ENCODE results near the gene CTNNA3.

CTNNA3 gene

GRCh38 chr10:66151346-66151745 is 1544.6 kb downstream of the CTNNA3 start:
- in situ Hi-C loops (cut with HindIII; ENCODE audit: low sequenced_read_pairs): no loop called here
- H3K4me3 ChIP-seq (ENCODE audit: low read depth, low read length): no peak overlapping the region
- peak; percentile 8 for DNase-seq (ENCODE audit: low read depth, low spot score)
- TF ChIP-seq, protein P1, sequence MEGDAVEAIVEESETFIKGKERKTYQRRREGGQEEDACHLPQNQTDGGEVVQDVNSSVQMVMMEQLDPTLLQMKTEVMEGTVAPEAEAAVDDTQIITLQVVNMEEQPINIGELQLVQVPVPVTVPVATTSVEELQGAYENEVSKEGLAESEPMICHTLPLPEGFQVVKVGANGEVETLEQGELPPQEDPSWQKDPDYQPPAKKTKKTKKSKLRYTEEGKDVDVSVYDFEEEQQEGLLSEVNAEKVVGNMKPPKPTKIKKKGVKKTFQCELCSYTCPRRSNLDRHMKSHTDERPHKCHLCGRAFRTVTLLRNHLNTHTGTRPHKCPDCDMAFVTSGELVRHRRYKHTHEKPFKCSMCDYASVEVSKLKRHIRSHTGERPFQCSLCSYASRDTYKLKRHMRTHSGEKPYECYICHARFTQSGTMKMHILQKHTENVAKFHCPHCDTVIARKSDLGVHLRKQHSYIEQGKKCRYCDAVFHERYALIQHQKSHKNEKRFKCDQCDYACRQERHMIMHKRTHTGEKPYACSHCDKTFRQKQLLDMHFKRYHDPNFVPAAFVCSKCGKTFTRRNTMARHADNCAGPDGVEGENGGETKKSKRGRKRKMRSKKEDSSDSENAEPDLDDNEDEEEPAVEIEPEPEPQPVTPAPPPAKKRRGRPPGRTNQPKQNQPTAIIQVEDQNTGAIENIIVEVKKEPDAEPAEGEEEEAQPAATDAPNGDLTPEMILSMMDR (IDR thresholded peaks at IDR 0.05; ENCODE audit: low read depth, low read length): no peak

DNA sequence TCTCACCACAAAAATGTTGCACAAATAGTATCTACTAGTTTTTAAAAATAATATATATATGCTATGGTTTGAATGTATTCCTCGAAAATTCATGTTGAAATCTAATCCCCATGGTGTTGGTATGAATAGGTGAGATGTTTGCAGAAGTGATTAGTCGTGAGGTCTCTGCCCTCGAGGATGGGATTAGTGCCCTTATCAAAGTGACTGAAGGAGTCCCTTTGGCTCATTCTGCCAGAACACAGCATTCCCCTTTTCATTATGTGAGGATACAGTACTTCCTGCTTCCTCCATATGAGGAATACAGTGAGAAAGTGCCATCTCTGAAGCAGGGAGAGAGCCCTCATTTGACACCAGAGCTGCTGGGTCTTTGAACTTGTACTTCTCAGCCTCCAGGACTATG is 1547.7 kb downstream of the CTNNA3 start:
- no peak for DNase-seq (ENCODE audit: low read depth, low spot score)
- no peak overlapping the region for H3K4me3 ChIP-seq (ENCODE audit: low read depth, low read length)
- TF ChIP-seq, protein P1 (IDR thresholded peaks at IDR 0.05; ENCODE audit: low read depth, low read length): no peak
- in situ Hi-C loops (cut with HindIII; ENCODE audit: low sequenced_read_pairs): no loop called here

GRCh38 chr10:66144016-66144415 is 1552.0 kb downstream of the CTNNA3 start:
- no peak overlapping the region for H3K4me3 ChIP-seq (ENCODE audit: low read depth, low read length)
- DNase-seq (ENCODE audit: low read depth, low spot score): no peak
- in situ Hi-C loops (cut with HindIII; ENCODE audit: low sequenced_read_pairs): no loop called here
- TF ChIP-seq, protein P1 (IDR thresholded peaks at IDR 0.05; ENCODE audit: low read depth, low read length): no peak

DNA sequence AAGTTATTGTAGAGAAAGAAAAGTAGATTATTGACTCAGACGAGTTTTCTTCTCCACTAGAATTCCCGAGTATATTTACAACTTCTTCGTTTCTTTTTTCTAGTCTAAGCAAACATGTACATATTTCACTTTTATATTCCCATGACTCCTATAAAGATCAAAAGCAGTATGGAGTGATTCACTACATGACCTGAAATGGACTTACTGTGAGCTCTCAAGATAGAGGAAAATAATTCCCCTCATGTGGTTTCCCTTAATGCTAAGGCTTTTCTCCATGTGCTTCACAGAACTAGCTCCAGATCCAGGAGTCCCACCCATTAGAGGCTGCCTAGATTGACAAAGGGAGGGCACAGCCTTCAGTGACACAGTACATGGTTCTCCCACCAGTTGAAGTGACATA is 1593.2 kb downstream of the CTNNA3 start:
- DNase-seq (ENCODE audit: low read depth, low spot score): no peak
- TF ChIP-seq, protein P1 (IDR thresholded peaks at IDR 0.05; ENCODE audit: low read depth, low read length): no peak
- in situ Hi-C loops (cut with HindIII; ENCODE audit: low sequenced_read_pairs): no loop called here
- no peak overlapping the region for H3K4me3 ChIP-seq (ENCODE audit: low read depth, low read length)

GRCh38 chr10:66098595-66099480 is 1597.2 kb downstream of the CTNNA3 start:
- TF ChIP-seq, protein P1 (IDR thresholded peaks at IDR 0.05; ENCODE audit: low read depth, low read length): no peak
- in situ Hi-C loops (cut with HindIII; ENCODE audit: low sequenced_read_pairs): no loop called here
- H3K4me3 ChIP-seq (ENCODE audit: low read depth, low read length): no peak overlapping the region
- no peak for DNase-seq (ENCODE audit: low read depth, low spot score)

DNA sequence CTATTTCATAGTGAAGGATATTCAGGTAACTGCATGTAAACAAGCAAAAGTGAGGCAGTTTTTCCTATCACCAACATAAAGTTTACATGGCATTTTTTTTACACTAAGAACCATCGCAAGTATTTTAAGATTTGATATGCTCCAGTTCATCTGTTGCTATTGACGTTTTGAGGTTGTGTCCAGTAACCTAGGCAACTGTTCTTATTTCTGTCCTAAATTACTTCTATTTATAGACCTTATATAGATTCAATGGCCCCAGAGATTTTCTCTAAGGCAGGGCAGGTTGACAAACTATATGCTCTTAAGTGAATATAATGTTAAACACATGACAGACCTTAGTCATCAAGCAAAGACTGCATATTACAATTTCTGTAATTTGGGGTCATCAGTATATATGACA is 1600.4 kb downstream of the CTNNA3 start:
- no peak for DNase-seq (ENCODE audit: low read depth, low spot score)
- in situ Hi-C loops (cut with HindIII; ENCODE audit: low sequenced_read_pairs): no loop called here
- H3K4me3 ChIP-seq (ENCODE audit: low read depth, low read length): no peak overlapping the region
- TF ChIP-seq, protein P1 (IDR thresholded peaks at IDR 0.05; ENCODE audit: low read depth, low read length): no peak
